Esophagus muscularis mucosa (tissue), 4 donors: Measurements from ENCODE around the gene OR5AU1.

Experiments
- EP300 ChIP-seq: sonication (generic); formaldehyde crosslinking; IDR thresholded peaks from one replicate; pipeline ENCODE4 v1.6.1; 2017; ENCODE audit warnings: antibody characterized with exemption
- POLR2A ChIP-seq: fragments of 450-650 bp; IDR thresholded peaks from one replicate; pipeline ENCODE4 v1.6.1; 2017; ENCODE audit warnings: antibody characterized with exemption, moderate library complexity, mild to moderate bottlenecking, low read depth
- TF ChIP-seq, protein P1 (sequence below), 3 experiments: fragments of 200-600 bp in 2 of 3; fragments of 450-650 bp in 1 of 3; sonication (generic) in 2 of 3; IDR thresholded peaks; one replicate each; pipeline ENCODE4 v1.5.1; 2017 to 2019; ENCODE audit warnings: antibody characterized with exemption in 3 of 3, mild to moderate bottlenecking in 2 of 3, moderate library complexity in 1 of 3

DNA sequence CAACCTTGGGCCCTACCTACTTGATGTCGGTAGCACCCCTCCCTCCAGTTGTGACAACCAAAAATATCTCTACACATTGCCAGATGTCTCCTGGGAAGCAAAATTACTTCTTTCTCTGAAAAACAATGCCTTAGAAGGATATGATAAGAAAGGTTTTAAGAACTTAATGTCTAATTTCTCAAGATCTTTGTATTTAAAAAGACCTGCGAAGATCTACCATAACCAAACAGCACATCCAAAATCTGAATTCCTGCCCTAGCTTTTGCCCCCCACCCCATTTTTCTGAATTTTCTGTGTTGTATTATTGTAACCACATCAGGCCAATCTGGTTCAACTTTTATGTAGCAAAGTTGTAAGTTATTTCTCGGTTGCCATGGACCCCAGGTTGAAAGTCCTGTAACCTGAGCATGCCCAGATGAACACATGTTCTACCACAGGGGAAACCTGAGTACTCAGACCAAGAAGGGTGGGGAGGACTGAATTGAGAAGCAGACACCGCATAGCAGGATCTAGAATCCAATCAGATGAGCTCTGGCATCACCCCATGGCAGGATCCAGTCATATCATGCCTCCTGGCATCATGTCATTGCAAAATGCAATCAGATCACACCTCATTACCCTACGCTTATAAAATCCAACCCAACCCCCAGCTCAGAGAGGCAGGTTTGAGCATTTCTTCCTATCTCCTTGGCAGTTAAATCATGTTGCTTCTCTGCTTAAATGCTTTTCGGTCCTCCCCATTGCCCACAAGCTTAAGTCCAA lies 46.3 kb downstream of the OR5AU1 start:
- TF ChIP-seq, protein P1, sequence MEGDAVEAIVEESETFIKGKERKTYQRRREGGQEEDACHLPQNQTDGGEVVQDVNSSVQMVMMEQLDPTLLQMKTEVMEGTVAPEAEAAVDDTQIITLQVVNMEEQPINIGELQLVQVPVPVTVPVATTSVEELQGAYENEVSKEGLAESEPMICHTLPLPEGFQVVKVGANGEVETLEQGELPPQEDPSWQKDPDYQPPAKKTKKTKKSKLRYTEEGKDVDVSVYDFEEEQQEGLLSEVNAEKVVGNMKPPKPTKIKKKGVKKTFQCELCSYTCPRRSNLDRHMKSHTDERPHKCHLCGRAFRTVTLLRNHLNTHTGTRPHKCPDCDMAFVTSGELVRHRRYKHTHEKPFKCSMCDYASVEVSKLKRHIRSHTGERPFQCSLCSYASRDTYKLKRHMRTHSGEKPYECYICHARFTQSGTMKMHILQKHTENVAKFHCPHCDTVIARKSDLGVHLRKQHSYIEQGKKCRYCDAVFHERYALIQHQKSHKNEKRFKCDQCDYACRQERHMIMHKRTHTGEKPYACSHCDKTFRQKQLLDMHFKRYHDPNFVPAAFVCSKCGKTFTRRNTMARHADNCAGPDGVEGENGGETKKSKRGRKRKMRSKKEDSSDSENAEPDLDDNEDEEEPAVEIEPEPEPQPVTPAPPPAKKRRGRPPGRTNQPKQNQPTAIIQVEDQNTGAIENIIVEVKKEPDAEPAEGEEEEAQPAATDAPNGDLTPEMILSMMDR (IDR thresholded peaks at IDR 0.05), result no peak
- TF ChIP-seq POLR2A (no peak), EP300 (no peak)
